Natural killer cell (primary cell): Measurements from ENCODE around the gene KIF6. TPM values are rescaled to one million over a fixed set of nuclear protein-coding genes. Genes with fewer than 3 reads are reported as not detected.

ENCODE experiments used
- ATAC-seq, 3 donors: fragments of 150-1000 bp in 2 of 3; fragments of 200-7000 bp in 1 of 3; cut with Tn5 transposase; 1 replicate in 1 of 3; 2 replicates in 2 of 3; pipeline ENCODE4 v1.10.0; 2021; ENCODE audit warnings: mild to moderate bottlenecking in 2 of 3, moderate library complexity in 2 of 3
- DNase-seq, 2 donors: peaks; one replicate each; pipeline versions ENCODE4 v3.0.0 to v3.0.0-alpha.2; 2013 to 2021; ENCODE audit warnings: mixed read lengths in 1 of 2
- H3K27ac ChIP-seq: one replicate; pipeline ENCODE4 v1.5.1; 2013; ENCODE audit warnings: mild to moderate bottlenecking, low read length
- H3K27me3 ChIP-seq: one replicate; pipeline ENCODE4 v1.6.1; 2013; ENCODE audit warnings: low read length; ENCODE audit not compliant: control insufficient read depth, insufficient read depth
- H3K36me3 ChIP-seq: one replicate; pipeline ENCODE4 v1.6.1; 2013; ENCODE audit warnings: low read length; ENCODE audit not compliant: control insufficient read depth, insufficient read depth
- H3K4me1 ChIP-seq: one replicate; pipeline ENCODE4 v1.6.1; 2013; ENCODE audit warnings: low read length; ENCODE audit not compliant: control insufficient read depth, insufficient read depth
- H3K4me3 ChIP-seq: one replicate; pipeline ENCODE4 v1.5.1; 2013; ENCODE audit warnings: low read length
- H3K9me3 ChIP-seq: one replicate; pipeline ENCODE4 v1.6.1; 2013; ENCODE audit warnings: low read length; ENCODE audit not compliant: control insufficient read depth, insufficient read depth
- H3K27ac Mint-ChIP-seq, 2 donors: one replicate each; pipeline ENCODE4 v1.8.0; 2022; ENCODE audit warnings: mild to moderate bottlenecking in 2 of 2, mixed read lengths in 2 of 2, moderate library complexity in 1 of 2
- H3K27me3 Mint-ChIP-seq, 2 donors: one replicate each; pipeline ENCODE4 v1.8.0; 2022; ENCODE audit warnings: low read depth in 2 of 2, mixed read lengths in 2 of 2
- H3K36me3 Mint-ChIP-seq: one replicate; pipeline ENCODE4 v1.8.0; 2022; ENCODE audit warnings: mixed read lengths
- H3K4me1 Mint-ChIP-seq, 2 donors: one replicate each; pipeline ENCODE4 v1.8.0; 2022; ENCODE audit warnings: mixed read lengths in 2 of 2
- H3K4me3 Mint-ChIP-seq: one replicate; pipeline ENCODE4 v1.8.0; 2022; ENCODE audit warnings: mild to moderate bottlenecking, moderate library complexity, mixed read lengths
- H3K9me3 Mint-ChIP-seq, 2 donors: one replicate each; pipeline ENCODE4 v1.8.0; 2022; ENCODE audit warnings: mixed read lengths in 2 of 2
- CTCF ChIP-seq: fragments of 200-600 bp; IDR thresholded peaks from one replicate; pipeline ENCODE4 v1.8.0; 2022; ENCODE audit warnings: antibody characterized with exemption
- WGBS: methylation state at CpG from one replicate; pipeline ENCODE4 v1.1.7; 2013; ENCODE audit warnings: missing lambda C conversion rate; ENCODE audit not compliant: insufficient coverage; 5-methylcytosine and 5-hydroxymethylcytosine counted together
- intact Hi-C: fragments of 100-400 bp; cut with micrococcal nuclease; formaldehyde crosslinking; loops from one replicate; pipeline ENCODE4 v1.14.2; 2022
- total RNA-seq, 4 donors: library from RNA; stranded (reverse); fragments of 120-200 nt in 1 of 4; gene quantifications; one replicate each; pipeline versions ENCODE4 v1.2.3 to v1.2.4, GENCODE V29; 2013 to 2022

The KIF6 gene
- total RNA-seq, 3 donors from 2014 or later (not counting 1 experiment from before 2014, with no cell fraction given) = not detected

- H3K9me3 Mint-ChIP-seq = no peaks in the 10 kb centered on the region
- H3K27ac ChIP-seq = no peak overlapping the region
- H3K27ac Mint-ChIP-seq = no peak overlapping the region
- intact Hi-C loops = no loop called here
- H3K36me3 ChIP-seq = no peaks in the 10 kb centered on the region
- H3K27me3 ChIP-seq = no peaks in the 10 kb centered on the region
- no peaks in the 10 kb centered on the region for H3K9me3 ChIP-seq
- H3K4me3 Mint-ChIP-seq = no peak overlapping the region
- no peak overlapping the region for H3K4me3 ChIP-seq
- peaks cover 5 to 9% of the 10 kb centered on the region in 2 donors for H3K27me3 Mint-ChIP-seq
- H3K4me1 Mint-ChIP-seq = no peaks in the 10 kb centered on the region
- ATAC-seq (no peak), DNase-seq (no peak)
- no peak for TF ChIP-seq CTCF
- H3K4me1 ChIP-seq = no peaks in the 10 kb centered on the region
- 79% methylated on average over 10 of the region's 11 CpGs for WGBS
- H3K36me3 Mint-ChIP-seq = no peaks in the 10 kb centered on the region
Measured at GRCh38 chr6:39421383-39422225, 303.6 kb downstream of the KIF6 start.

- H3K36me3 ChIP-seq = no peaks in the 10 kb centered on the region
- no peaks in the 10 kb centered on the region for H3K4me1 ChIP-seq
- H3K9me3 ChIP-seq = no peaks in the 10 kb centered on the region
- H3K9me3 Mint-ChIP-seq = no peaks in the 10 kb centered on the region
- ATAC-seq = no peak
- no peak overlapping the region for H3K4me3 Mint-ChIP-seq
- peaks cover 5 to 9% of the 10 kb centered on the region in 2 donors for H3K27me3 Mint-ChIP-seq
- H3K27ac ChIP-seq = no peak overlapping the region
- intact Hi-C loops = no loop called here
- no peaks in the 10 kb centered on the region for H3K27me3 ChIP-seq
- no peaks in the 10 kb centered on the region for H3K4me1 Mint-ChIP-seq
- H3K27ac Mint-ChIP-seq = no peak overlapping the region
- DNase-seq = no peak
- TF ChIP-seq CTCF = no peak
- no peaks in the 10 kb centered on the region for H3K36me3 Mint-ChIP-seq
- 94% methylated on average over 12 of the region's 15 CpGs for WGBS
- H3K4me3 ChIP-seq = no peak overlapping the region
Measured at GRCh38 chr6:39420300-39421265, 304.6 kb downstream of the KIF6 start.

- H3K27ac ChIP-seq = no peak overlapping the region
- ATAC-seq (no peak), DNase-seq (no peak)
- Mint-ChIP-seq H3K27ac (no peak overlapping the region), H3K4me1 (no peaks in the 10 kb centered on the region), H3K36me3 (no peaks in the 10 kb centered on the region), H3K4me3 (no peak overlapping the region), H3K27me3 (peaks cover 0 to 9% of the 10 kb centered on the region in 2 donors), H3K9me3 (no peaks in the 10 kb centered on the region)
- no peak overlapping the region for H3K4me3 ChIP-seq
- intact Hi-C loops = no loop called here
- TF ChIP-seq CTCF = no peak
- H3K27me3 ChIP-seq = no peaks in the 10 kb centered on the region
- H3K9me3 ChIP-seq = no peaks in the 10 kb centered on the region
- no peaks in the 10 kb centered on the region for H3K36me3 ChIP-seq
- 81% methylated on average over 3 of the region's 3 CpGs for WGBS
- no peaks in the 10 kb centered on the region for H3K4me1 ChIP-seq
Measured at GRCh38 chr6:39419607-39420006, 305.6 kb downstream of the KIF6 start.
